ENCODE results near the gene PITPNB. TPM values are rescaled to one million over a fixed set of nuclear protein-coding genes. Genes with fewer than 3 reads are reported as not detected.

PITPNB gene
- total RNA-seq, 3 donors from 2014 or later: 42.5 to 130 (median 47.4) TPM

DNA sequence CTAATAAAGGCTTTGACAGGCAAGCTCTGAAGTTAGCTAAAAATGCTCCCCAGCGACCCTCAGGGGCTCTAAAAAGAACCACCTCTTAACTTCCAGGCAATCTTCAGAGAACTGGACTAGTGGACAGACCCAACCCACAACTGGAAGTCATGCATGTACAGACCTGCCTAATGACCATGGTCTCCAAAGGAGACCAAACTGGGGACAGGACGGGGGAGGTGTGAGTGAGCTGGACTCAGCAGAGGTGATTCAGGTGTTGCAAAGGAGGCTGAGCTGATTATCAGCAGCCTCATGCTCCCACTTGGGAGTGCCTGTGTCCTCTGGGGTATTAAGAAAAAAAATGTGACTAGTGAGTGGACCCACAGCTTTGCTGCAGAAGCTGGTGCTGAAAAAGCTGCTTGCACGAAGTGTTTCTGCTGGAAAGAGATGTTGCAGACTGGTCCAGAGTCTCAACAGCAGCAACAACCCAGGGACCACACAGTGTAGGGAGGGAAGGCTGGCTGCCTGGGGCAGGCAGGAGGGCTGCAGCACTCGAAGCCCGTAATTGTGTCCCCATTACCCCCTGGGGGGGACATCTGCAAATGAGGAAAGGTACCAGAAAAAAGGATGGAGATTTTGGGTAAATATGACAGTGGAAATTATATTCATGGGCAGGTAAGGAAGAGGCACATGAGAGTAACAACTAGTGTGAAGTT lies 35.3 kb downstream of the PITPNB start:
- intact Hi-C loops (cut with DNase I, micrococcal nuclease): loop anchor here in 1 of 2 donors (5.0 kb wide), 1 partner anchor 123 kb away; no protein-coding TSS in a partner anchor
- no peaks in the 10 kb centered on the region for H3K4me1 ChIP-seq (ENCODE audit: low read depth)
- DNase-seq (no peak), ATAC-seq (no peak)
- no peaks in the 10 kb centered on the region for H3K36me3 ChIP-seq (ENCODE audit: low read depth)
- TF ChIP-seq, protein P1, sequence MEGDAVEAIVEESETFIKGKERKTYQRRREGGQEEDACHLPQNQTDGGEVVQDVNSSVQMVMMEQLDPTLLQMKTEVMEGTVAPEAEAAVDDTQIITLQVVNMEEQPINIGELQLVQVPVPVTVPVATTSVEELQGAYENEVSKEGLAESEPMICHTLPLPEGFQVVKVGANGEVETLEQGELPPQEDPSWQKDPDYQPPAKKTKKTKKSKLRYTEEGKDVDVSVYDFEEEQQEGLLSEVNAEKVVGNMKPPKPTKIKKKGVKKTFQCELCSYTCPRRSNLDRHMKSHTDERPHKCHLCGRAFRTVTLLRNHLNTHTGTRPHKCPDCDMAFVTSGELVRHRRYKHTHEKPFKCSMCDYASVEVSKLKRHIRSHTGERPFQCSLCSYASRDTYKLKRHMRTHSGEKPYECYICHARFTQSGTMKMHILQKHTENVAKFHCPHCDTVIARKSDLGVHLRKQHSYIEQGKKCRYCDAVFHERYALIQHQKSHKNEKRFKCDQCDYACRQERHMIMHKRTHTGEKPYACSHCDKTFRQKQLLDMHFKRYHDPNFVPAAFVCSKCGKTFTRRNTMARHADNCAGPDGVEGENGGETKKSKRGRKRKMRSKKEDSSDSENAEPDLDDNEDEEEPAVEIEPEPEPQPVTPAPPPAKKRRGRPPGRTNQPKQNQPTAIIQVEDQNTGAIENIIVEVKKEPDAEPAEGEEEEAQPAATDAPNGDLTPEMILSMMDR (IDR thresholded peaks at IDR 0.05): no peak
- no peak overlapping the region for H3K4me3 ChIP-seq
- no peaks in the 10 kb centered on the region for H3K9me3 ChIP-seq

DNA sequence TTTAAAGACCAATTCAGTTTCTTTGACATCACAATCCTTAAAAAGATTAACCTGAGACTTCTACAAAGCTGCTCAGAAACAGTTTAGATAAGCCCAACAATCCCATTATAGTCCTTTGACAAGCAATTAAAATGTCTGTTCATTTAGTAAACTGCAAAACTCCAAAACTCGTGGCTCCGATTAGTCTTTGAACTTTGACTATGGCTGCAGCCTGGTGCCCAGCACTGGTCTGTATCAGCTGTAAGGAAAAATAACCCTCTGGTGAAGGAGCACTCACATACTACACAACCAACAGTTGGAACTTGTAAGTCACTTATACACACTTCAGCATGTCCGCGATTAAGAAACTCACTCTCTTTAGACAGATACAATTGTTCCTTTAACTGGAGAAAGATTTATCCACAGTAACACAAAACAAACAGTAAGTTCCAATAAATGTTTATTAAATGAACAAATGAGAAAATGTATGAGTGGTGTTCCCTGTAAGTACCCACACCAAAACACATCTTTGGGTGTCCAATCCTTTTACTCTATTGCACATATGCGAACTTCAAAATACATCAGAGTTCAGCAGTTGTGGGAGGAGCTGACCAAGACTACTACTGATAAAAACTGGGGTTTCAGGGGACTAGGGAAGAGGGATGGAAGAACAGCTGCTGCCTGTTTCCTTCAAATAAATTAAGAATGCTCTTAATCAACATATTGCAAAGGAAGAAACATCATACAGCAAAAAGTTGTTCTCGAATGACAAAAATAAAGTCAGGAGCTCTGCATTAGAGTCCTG lies 36.4 kb downstream of the PITPNB start:
- H3K9me3 ChIP-seq: no peaks in the 10 kb centered on the region
- ATAC-seq: no peak
- H3K4me1 ChIP-seq (ENCODE audit: low read depth): no peaks in the 10 kb centered on the region
- no peak for DNase-seq
- H3K36me3 ChIP-seq (ENCODE audit: low read depth): no peaks in the 10 kb centered on the region
- TF ChIP-seq, protein P1 (IDR thresholded peaks at IDR 0.05): no peak
- H3K4me3 ChIP-seq: no peak overlapping the region
- intact Hi-C loops (cut with DNase I, micrococcal nuclease): loop anchor here in 1 of 2 donors (5.0 kb wide), 1 partner anchor 125 kb away; no protein-coding TSS in a partner anchor

DNA sequence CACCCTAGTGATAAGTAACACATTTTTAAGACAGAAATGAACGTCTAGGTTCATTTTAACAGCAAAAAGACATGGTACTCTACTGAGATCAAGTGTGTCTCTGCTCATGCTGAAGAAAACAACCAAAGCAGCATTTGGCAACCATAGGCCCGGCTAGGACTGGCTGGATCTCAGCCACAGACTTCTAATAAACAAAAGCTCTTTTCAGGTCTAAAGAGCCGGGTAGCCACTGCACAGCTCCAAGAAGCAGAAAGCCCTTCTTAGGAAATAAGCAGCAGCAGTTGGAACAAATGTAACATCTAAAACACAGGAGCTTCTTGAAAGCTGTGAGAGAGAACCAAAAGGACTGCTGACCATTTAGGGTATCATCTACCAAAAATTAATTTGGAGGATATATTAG lies 37.6 kb downstream of the PITPNB start:
- intact Hi-C loops (cut with DNase I, micrococcal nuclease): loop anchor here in 1 of 2 donors (5.0 kb wide), 1 partner anchor 126 kb away; no protein-coding TSS in a partner anchor

DNA sequence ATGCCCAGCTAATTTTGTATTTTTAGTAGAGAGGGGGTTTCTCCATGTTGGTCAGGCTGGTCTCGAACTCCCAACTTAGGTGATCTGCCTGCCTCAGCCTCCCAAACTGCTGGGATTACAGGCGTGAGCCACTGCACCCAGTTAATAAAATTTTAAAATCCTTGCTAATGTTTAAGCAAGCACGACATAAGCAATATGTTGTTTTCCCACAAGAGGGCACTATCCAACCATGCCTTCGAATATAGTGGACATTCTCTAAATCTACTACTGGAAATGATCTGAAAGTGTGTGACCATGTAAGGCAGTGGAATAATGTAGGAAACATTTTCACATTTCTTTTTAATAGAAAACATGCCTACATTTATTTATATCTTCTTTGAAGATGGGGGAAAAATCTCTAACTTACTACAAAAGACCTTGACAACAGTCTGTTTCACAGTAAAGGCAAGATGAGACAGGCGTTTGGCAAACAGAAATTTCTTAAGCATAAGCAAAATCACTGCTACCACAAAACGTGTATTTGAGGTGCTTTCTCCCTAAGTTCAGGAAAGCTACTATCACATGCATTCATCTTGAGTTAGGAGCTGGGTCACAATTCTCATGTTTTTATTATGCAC lies 38.2 kb downstream of the PITPNB start:
- H3K4me1 ChIP-seq (ENCODE audit: low read depth): no peaks in the 10 kb centered on the region
- ATAC-seq (peak; percentile 86), DNase-seq (peak in 1 of 3 donors; percentile 78)
- H3K9me3 ChIP-seq: no peaks in the 10 kb centered on the region
- TF ChIP-seq, protein P1 (IDR thresholded peaks at IDR 0.05): peak; percentile 35
- H3K4me3 ChIP-seq: no peak overlapping the region
- intact Hi-C loops (cut with DNase I, micrococcal nuclease): loop anchor here in 1 of 2 donors (5.0 kb wide), 1 partner anchor 126 kb away; no protein-coding TSS in a partner anchor
- no peaks in the 10 kb centered on the region for H3K36me3 ChIP-seq (ENCODE audit: low read depth)

More for the DNA sequence above, 37.6 kb downstream of the PITPNB start:
- Histone ChIP-seq H3K36me3 (ENCODE audit: low read depth) (no peaks in the 10 kb centered on the region), H3K9me3 (no peaks in the 10 kb centered on the region), H3K4me1 (ENCODE audit: low read depth) (no peaks in the 10 kb centered on the region), H3K4me3 (no peak overlapping the region)
- TF ChIP-seq, protein P1 (IDR thresholded peaks at IDR 0.05): no peak
- peak; percentile 21 for ATAC-seq
- DNase-seq: peak in 1 of 3 donors; percentile 36

DNA sequence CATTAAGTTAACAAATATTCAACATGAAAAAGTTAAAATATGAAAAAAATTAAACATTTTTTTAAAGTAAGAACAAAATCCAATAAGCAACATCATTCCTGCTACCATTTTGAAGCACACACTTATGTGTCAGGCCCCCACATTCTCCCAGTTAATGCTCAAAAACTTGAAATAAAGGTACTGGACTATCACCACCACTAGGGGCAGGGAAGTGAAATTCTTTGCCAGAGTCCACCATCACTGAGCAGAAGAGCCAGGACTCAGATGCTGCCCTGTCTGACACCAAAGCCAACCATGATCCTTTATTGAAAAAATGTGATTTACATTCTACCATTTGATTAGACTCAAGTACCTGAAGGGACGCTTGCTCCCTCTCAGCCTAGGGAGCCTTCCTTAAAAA lies 39.1 kb downstream of the PITPNB start:
- no peak overlapping the region for H3K4me3 ChIP-seq
- no peaks in the 10 kb centered on the region for H3K9me3 ChIP-seq
- TF ChIP-seq, protein P1 (IDR thresholded peaks at IDR 0.05): no peak
- no peaks in the 10 kb centered on the region for H3K4me1 ChIP-seq (ENCODE audit: low read depth)
- DNase-seq (no peak), ATAC-seq (peak; percentile 69)
- intact Hi-C loops (cut with DNase I, micrococcal nuclease): loop anchor here in 1 of 2 donors (5.0 kb wide), 1 partner anchor 127 kb away; no protein-coding TSS in a partner anchor
- H3K36me3 ChIP-seq (ENCODE audit: low read depth): no peaks in the 10 kb centered on the region

Measured in mucosa of descending colon (tissue), 3 donors.